Measurements from ENCODE around the gene CRABP2.

- no peak for TF ChIP-seq CTCF (IDR thresholded peaks at IDR 0.05; ENCODE audit: extremely low read depth in 1 of 2, insufficient read depth in 1 of 2, low read depth in 1 of 2, low read length in 2 of 2)
- no peak for TF ChIP-seq POLR2A (IDR thresholded peaks at IDR 0.05; ENCODE audit: low read depth, low read length)
- no peak for TF ChIP-seq MAX (IDR thresholded peaks at IDR 0.05; ENCODE audit: insufficient read depth, insufficient read length)
Measured at GRCh38 chr1:156684227-156684782, 21.1 kb downstream of the CRABP2 start.

All from endothelial cell of umbilical vein (primary cell).